Measurements from ENCODE around the gene LGALS13. TPM values are rescaled to one million over a fixed set of nuclear protein-coding genes. Genes with fewer than 3 reads are reported as not detected.
"Not testable (repeated sequence)": the region's sequence is repeated elsewhere in the genome, so short reads cannot be mapped to it uniquely, and the experiment has no call there.

Gene LGALS13
- total RNA-seq, 1 donor from 2014 or later, result not detected

GRCh38 chr19:39623946-39624345 is 21.6 kb downstream of the LGALS13 start:
- ATAC-seq, result no peak

DNA sequence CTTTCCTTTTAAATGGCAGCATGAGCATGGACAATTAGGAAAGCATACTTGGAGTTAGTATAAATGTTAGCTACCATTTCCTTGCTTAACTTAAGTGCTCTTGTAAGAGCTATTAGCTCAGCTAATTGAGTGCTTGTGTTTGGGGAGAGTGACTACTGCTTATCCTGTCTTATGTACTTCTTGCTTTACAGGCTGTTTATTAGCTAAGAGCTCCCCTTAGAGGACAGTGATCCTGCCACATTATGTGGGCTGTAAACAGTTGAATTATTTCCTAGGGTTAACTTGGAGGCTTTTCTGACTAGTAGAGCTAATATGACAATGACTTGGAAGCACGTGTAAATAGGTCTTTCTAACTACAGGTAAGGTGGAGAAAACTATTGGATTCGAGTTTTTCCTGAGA is 25.3 kb downstream of the LGALS13 start:
- not testable (repeated sequence) for ATAC-seq

DNA sequence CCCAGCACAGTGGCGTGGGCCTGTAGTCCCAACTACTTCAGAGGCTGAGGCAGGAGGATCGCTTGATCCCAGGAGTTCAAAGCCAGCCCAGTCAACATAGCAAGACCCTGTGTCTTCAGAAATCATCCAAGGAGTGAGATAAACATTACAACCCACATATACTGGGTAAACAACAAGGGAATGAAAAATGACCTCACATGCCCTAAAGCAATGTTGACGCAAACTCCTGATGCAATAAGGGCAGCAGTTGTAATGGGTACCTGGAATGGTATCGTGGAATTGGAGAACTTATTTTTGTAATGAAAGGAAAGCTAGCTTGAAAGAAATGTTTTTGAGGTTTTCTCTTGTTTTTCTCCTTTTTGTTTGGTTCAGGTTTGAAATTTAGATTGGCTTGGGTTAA is 28.9 kb downstream of the LGALS13 start:
- ATAC-seq, result no peak

DNA sequence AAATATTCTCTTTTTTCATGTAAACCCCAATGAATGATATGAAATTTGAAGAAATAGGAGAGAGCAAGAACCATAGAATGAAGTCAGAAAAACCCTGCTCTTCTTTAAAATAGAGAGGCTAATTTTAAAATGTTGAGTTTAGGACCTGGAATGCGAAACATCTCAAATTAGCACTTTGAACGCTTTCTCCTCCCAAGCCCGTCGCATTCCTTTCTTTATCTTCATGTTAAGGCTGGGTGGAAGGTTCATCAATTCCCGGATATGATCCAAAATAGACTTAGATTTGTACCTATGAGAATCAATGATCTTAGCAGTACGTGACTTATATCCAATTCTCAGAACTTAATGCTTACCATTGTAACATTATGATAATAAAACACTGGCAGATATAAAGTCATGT is 29.3 kb downstream of the LGALS13 start:
- no peak for ATAC-seq

- no peak for ATAC-seq
These were observed 35.6 kb downstream of the LGALS13 start for GRCh38 chr19:39637891-39638290.

DNA sequence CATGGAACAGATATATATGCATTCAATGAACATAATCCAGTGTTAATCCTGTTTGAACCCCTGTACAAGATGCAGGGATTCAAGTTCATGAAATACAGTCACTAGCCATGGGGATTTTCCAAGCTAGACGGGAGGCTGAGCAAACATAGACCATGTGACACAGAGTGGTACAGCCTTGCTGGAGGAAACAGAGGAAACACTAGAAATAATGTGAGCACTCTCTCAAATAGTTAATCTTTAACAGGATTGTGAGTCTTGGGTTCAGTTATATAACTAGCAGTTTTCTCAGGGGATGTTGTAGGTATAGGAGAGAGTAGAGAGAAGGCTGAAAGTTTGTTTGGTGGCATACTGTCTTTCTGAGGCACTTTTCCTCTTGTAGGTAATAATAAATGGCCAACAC is 39.4 kb downstream of the LGALS13 start:
- ATAC-seq, result no peak

GRCh38 chr19:39643591-39643990 is 41.3 kb downstream of the LGALS13 start:
- ATAC-seq, result no peak

DNA sequence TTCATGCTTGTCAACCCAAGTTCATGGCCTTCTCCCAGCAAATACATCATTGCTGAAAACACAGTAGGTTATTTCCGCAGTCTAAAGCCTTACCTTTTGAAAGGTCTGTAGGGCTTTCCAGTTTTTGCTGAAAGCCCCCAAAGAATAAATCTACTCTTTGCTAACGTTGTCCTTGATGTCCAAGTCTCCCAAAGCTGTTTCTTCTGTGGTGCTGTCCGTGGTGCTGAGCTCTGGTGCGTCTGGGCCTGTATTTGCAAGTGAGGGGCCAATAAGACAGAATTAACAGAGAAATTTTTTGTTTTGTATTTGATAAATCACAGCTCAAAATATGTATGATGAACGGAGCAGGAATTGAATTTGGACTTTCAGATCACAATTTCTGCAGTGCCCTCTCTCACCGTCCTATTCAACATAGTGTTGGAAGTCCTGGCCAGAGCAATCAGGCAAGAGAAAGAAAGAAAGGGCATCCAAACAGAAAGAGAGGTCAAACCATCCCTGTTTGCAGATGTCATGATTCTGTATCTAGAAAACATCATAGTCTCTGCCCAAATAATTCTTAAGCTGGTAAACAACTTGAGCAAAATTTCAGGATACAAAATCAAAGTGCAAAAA is 43.6 kb downstream of the LGALS13 start:
- no peak for ATAC-seq

DNA sequence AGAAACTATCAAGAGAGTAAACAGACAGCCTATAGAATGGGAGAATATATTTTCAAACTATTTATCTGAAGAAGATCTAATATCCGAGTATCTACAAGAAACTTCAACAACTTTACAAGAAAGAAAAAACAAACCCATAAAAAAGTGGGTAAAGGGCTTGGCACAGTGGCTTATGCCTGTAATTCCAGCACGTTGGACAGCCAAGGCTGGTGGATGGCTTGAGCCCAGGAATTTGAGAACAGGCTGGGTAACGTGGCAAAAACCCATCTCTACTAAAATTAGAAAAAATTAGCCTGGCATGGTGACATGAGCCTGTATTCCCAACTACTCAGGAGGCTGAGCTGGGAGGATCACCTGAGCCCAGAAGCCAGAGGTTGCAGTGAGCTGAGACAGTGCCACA is 45.6 kb downstream of the LGALS13 start:
- ATAC-seq, result no peak

- no peak for ATAC-seq
These were observed 53.3 kb downstream of the LGALS13 start, which contains the start of gene LGALS16 for GRCh38 chr19:39655613-39656012. TSS of gene LGALS16 (plus strand) at chr19:39655913. CDS start at chr19:39655962, 49 bp downstream.

Other genes with a start within 250 kb of the LGALS13 start
- 29.5 TPM for gene PAF1, start 211.4 kb upstream of the LGALS13 start, total RNA-seq
- 21.4 TPM for gene MED29, start 211.1 kb upstream of the LGALS13 start, total RNA-seq
- 141 TPM for gene ZFP36, start 195.7 kb upstream of the LGALS13 start, total RNA-seq
- 12.8 TPM for gene PLEKHG2, start 189.9 kb upstream of the LGALS13 start, total RNA-seq
- gene RPS16, start 166.6 kb upstream of the LGALS13 start, total RNA-seq, result 2,374 TPM
- gene SUPT5H, start 156.9 kb upstream of the LGALS13 start, total RNA-seq, result 46.6 TPM
- 55.6 TPM for gene TIMM50, start 121.7 kb upstream of the LGALS13 start, total RNA-seq
- gene DLL3, start 103.6 kb upstream of the LGALS13 start, total RNA-seq, result not detected
- not detected for gene SELENOV, start 87.4 kb upstream of the LGALS13 start, total RNA-seq
- 0.20 TPM for gene EID2B, start 69.7 kb upstream of the LGALS13 start, total RNA-seq
- 6.7 TPM for gene EID2, start 62.4 kb upstream of the LGALS13 start, total RNA-seq
- gene LGALS16, start 53.4 kb downstream of the LGALS13 start, total RNA-seq, result not detected
- gene LGALS14, start 102.0 kb downstream of the LGALS13 start, total RNA-seq, result not detected
- not detected for gene CLC, start 135.5 kb downstream of the LGALS13 start, total RNA-seq
- gene LEUTX, start 176.3 kb downstream of the LGALS13 start, total RNA-seq, result not detected
- gene DYRK1B, start 231.6 kb downstream of the LGALS13 start, total RNA-seq, result 10.1 TPM
- gene FBL, start 243.9 kb downstream of the LGALS13 start, total RNA-seq, result 294 TPM

All from esophagus mucosa (tissue), 1 donor.